HepG2 (cell line): Measurements from ENCODE around the gene DAD1. TPM values are rescaled to one million over a fixed set of nuclear protein-coding genes. Genes with fewer than 3 reads are reported as not detected.

Source experiments
- ARHGAP35 ChIP-seq: sonication (generic); formaldehyde crosslinking; IDR thresholded peaks from 2 replicates; pipeline ENCODE4 v1.9.0; 2022; ENCODE audit warnings: mild to moderate bottlenecking, inconsistent platforms, moderate library complexity, missing genetic modification reagents, borderline replicate concordance
- EHMT2 ChIP-seq: fragments of 200-600 bp; sonication (generic); IDR thresholded peaks from 2 replicates; pipeline ENCODE4 v1.7.0; 2017; ENCODE audit warnings: antibody characterized with exemption, low read depth, low read length, borderline replicate concordance
- HNRNPLL ChIP-seq: fragments of 200-400 bp; formaldehyde crosslinking; IDR thresholded peaks from 2 replicates; pipeline ENCODE4 v1.6.1; 2017; ENCODE audit warnings: mild to moderate bottlenecking, low read depth, low read length; ENCODE audit not compliant: poor library complexity, severe bottlenecking
- MTERF4 ChIP-seq: sonication (generic); formaldehyde crosslinking; IDR thresholded peaks from 2 replicates; pipeline ENCODE4 v1.8.0; 2023; ENCODE audit warnings: mild to moderate bottlenecking, missing genetic modification reagents
- MXD4 ChIP-seq: IDR thresholded peaks from 2 replicates; pipeline ENCODE4 v1.6.1; 2016; ENCODE audit warnings: mild to moderate bottlenecking, missing biosample characterization, missing genetic modification reagents
- NCOA2 ChIP-seq: sonication (generic); formaldehyde crosslinking; IDR thresholded peaks from 2 replicates; pipeline ENCODE4 v1.8.0; 2022; ENCODE audit warnings: inconsistent platforms
- NR2C2 ChIP-seq: sonication (generic); formaldehyde crosslinking; IDR thresholded peaks from 2 replicates; pipeline ENCODE4 v1.4.0; 2020; ENCODE audit warnings: missing genetic modification reagents, mild to moderate bottlenecking, moderate library complexity, borderline replicate concordance
- POLR2AphosphoS2 ChIP-seq: IDR thresholded peaks from 2 replicates; pipeline ENCODE4 v1.6.1; 2011; ENCODE audit warnings: low read depth, low read length, improper control_type of control experiment
- PRPF4 ChIP-seq: fragments of 200-400 bp; formaldehyde crosslinking; IDR thresholded peaks from 2 replicates; pipeline ENCODE4 v1.6.1; 2016; ENCODE audit warnings: low read length, low read depth; ENCODE audit not compliant: poor library complexity, severe bottlenecking
- SMAD3 ChIP-seq: sonication (generic); formaldehyde crosslinking; IDR thresholded peaks from 2 replicates; pipeline ENCODE4 v1.4.0; 2020; ENCODE audit warnings: missing genetic modification reagents
- SMARCC2 ChIP-seq: fragments of 450-650 bp; IDR thresholded peaks from 2 replicates; pipeline ENCODE4 v1.6.1; 2017; ENCODE audit warnings: antibody characterized with exemption, mild to moderate bottlenecking
- ZBTB38 ChIP-seq: sonication (generic); formaldehyde crosslinking; IDR thresholded peaks from 2 replicates; pipeline ENCODE4 v1.5.1; 2020; ENCODE audit warnings: mild to moderate bottlenecking, missing genetic modification reagents
- ZMYM3 ChIP-seq: sonication (generic); formaldehyde crosslinking; IDR thresholded peaks from 2 replicates; pipeline ENCODE4 v1.5.1; 2020; ENCODE audit warnings: mild to moderate bottlenecking, missing genetic modification reagents
- ZNF317 ChIP-seq: sonication (generic); formaldehyde crosslinking; IDR thresholded peaks from 2 replicates; pipeline ENCODE4 v1.5.0; 2020; ENCODE audit warnings: mild to moderate bottlenecking, missing genetic modification reagents
- ZNF460 ChIP-seq: sonication (generic); formaldehyde crosslinking; IDR thresholded peaks from 2 replicates; pipeline ENCODE4 v1.5.1; 2020; ENCODE audit warnings: missing genetic modification reagents, mild to moderate bottlenecking, borderline replicate concordance
- ZNF513 ChIP-seq: sonication (generic); formaldehyde crosslinking; conservative IDR thresholded peaks from 2 replicates; pipeline ENCODE4 v1.5.0; 2020; ENCODE audit warnings: missing genetic modification reagents
- ZNF558 ChIP-seq: sonication (generic); formaldehyde crosslinking; IDR thresholded peaks from 2 replicates; pipeline ENCODE4 v1.9.0; 2022; ENCODE audit warnings: mild to moderate bottlenecking, missing genetic modification reagents, borderline replicate concordance
- ZNF646 ChIP-seq: sonication (generic); formaldehyde crosslinking; IDR thresholded peaks from 2 replicates; pipeline ENCODE4 v1.9.0; 2021; ENCODE audit warnings: mild to moderate bottlenecking, missing genetic modification reagents
- ZNF652 ChIP-seq: IDR thresholded peaks from 2 replicates; pipeline ENCODE4 v1.6.1; 2016; ENCODE audit warnings: low read depth, borderline replicate concordance
- polyA plus RNA-seq, 8 experiments: library from polyadenylated mRNA; depleted of rRNA in 3 of 8; stranded (reverse) in 7 of 8; unstranded in 1 of 8; fragments of >200 nt; fragmentation: Illumina TruSeq in 4 of 8; extraction: Trizol in 4 of 8; gene quantifications; 2 replicates each; pipeline versions ENCODE4 v1.2.1 to v1.2.3, GENCODE V29; 2011 to 2016; ENCODE audit warnings: low read depth in 4 of 8, missing spikeins in 1 of 8, mixed read lengths in 1 of 8; ENCODE audit not compliant: insufficient read depth in 1 of 8
- total RNA-seq, 5 experiments: library from RNA; depleted of rRNA; stranded (reverse); fragments of >200 nt; fragmentation: Illumina TruSeq; extraction: Trizol; gene quantifications; 2 replicates each; pipeline ENCODE4 v1.2.3, GENCODE V29; 2016; ENCODE audit warnings: low read depth in 1 of 5
- TF ChIP-seq, protein P1 (sequence below): sonication (generic); formaldehyde crosslinking; IDR thresholded peaks from 2 replicates; pipeline ENCODE4 v1.8.0; 2022; ENCODE audit warnings: mild to moderate bottlenecking, missing genetic modification reagents; ENCODE audit not compliant: insufficient replicate concordance

Gene DAD1
- total and polyA plus RNA-seq, 2 of the 13 experiments (the other 11 are each of a cell fraction or from before 2014, with no cell fraction given), result 558 to 626 TPM

GRCh38 chr14:22597265-22597664 lies 8.2 kb upstream of the DAD1 start (continued):
- TF ChIP-seq ZNF558 (CRISPR knock-in tag), result peak; percentile 65; the same call in 1 of the 2 replicates
- 0 out of 2 replicates have a peak, but pooled peaks have one; percentile 7 for TF ChIP-seq NCOA2 (CRISPR knock-in tag)
- no peak for TF ChIP-seq POLR2AphosphoS2
- no peak for TF ChIP-seq PRPF4
- TF ChIP-seq ZNF460 (CRISPR knock-in tag), result peak; percentile 90
- no peak for TF ChIP-seq ZNF652 (CRISPR knock-in tag)
- no peak for TF ChIP-seq ZBTB38 (CRISPR knock-in tag)
- TF ChIP-seq, protein P1, sequence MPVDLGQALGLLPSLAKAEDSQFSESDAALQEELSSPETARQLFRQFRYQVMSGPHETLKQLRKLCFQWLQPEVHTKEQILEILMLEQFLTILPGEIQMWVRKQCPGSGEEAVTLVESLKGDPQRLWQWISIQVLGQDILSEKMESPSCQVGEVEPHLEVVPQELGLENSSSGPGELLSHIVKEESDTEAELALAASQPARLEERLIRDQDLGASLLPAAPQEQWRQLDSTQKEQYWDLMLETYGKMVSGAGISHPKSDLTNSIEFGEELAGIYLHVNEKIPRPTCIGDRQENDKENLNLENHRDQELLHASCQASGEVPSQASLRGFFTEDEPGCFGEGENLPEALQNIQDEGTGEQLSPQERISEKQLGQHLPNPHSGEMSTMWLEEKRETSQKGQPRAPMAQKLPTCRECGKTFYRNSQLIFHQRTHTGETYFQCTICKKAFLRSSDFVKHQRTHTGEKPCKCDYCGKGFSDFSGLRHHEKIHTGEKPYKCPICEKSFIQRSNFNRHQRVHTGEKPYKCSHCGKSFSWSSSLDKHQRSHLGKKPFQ (CRISPR knock-in tag), result no peak
- no peak for TF ChIP-seq MTERF4
- TF ChIP-seq HNRNPLL, result no peak
- TF ChIP-seq ZNF317 (CRISPR knock-in tag), result peak; percentile 19; the same call in 1 of the 2 replicates
- no peak for TF ChIP-seq ZNF646
- no peak for TF ChIP-seq SMAD3 (CRISPR knock-in tag)
- no peak for TF ChIP-seq SMARCC2
- no peak for TF ChIP-seq ZNF513
- no peak for TF ChIP-seq NR2C2 (CRISPR knock-in tag)
- no peak for TF ChIP-seq EHMT2
- peak; percentile 45 for TF ChIP-seq ZMYM3 (CRISPR knock-in tag)
- no peak for TF ChIP-seq MXD4 (CRISPR knock-in tag)
- no peak; the same call in 1 of the 2 replicates for TF ChIP-seq ARHGAP35 (CRISPR knock-in tag)
